HEK293 (cell line): ENCODE data around the gene KMT2D.

Experiments
- CTCF ChIA-PET: fragments of 350-600 bp; formaldehyde crosslinking; extraction: SDS; loops from one replicate; lab custom pipeline; 2021; ENCODE audit warnings: antibody characterized with exemption; lab: Yijun Ruan, JAX
- POLR2A ChIA-PET: fragments of 300-600 bp; formaldehyde crosslinking; extraction: SDS; loops from one replicate; lab custom pipeline; 2020; ENCODE audit warnings: antibody characterized with exemption, inconsistent platforms; lab: Yijun Ruan, JAX
- H3K27ac ChIP-seq: fragments of 200-500 bp; sonication (Bioruptor generic); 2 replicates; pipeline ENCODE4 v1.5.1; 2014; ENCODE audit warnings: low read depth, low read length, control low read depth, inconsistent platforms; ENCODE audit errors: extremely low read depth
- H3K36me3 ChIP-seq, 2 experiments: fragments of 200-500 bp in 1 of 2; sonication (Bioruptor generic) in 1 of 2; 1 replicate in 1 of 2; 2 replicates in 1 of 2; pipeline ENCODE4 v1.5.1; 2014 to 2017; ENCODE audit warnings: inconsistent platforms in 2 of 2, low read length in 2 of 2; ENCODE audit not compliant: control insufficient read depth in 2 of 2, insufficient read depth in 1 of 2
- H3K4me1 ChIP-seq: fragments of 200-500 bp; sonication (Bioruptor generic); 2 replicates; pipeline ENCODE4 v1.5.1; 2014; ENCODE audit warnings: mild to moderate bottlenecking, low read length, inconsistent platforms; ENCODE audit not compliant: control insufficient read depth, insufficient read depth
- H3K4me3 ChIP-seq: 2 replicates; pipeline ENCODE4 v1.5.1; 2011; ENCODE audit warnings: low read depth, mild to moderate bottlenecking, control low read depth, low read length, moderate library complexity
- H3K9me3 ChIP-seq: fragments of 200-500 bp; sonication (Bioruptor generic); 2 replicates; pipeline ENCODE4 v1.5.1; 2014; ENCODE audit warnings: low read depth, low read length, inconsistent platforms; ENCODE audit not compliant: control insufficient read depth, insufficient read depth
- KLF7 ChIP-seq: fragments of 450-650 bp; formaldehyde crosslinking; IDR thresholded peaks from 2 replicates; pipeline ENCODE4 v1.5.1; 2016; ENCODE audit warnings: missing biosample characterization, missing genetic modification characterization, borderline replicate concordance
- SP7 ChIP-seq: fragments of 450-650 bp; formaldehyde crosslinking; IDR thresholded peaks from 2 replicates; pipeline ENCODE4 v1.5.1; 2016; ENCODE audit warnings: missing biosample characterization, missing genetic modification characterization
- ZBTB1 ChIP-seq: fragments of 450-650 bp; formaldehyde crosslinking; IDR thresholded peaks from 2 replicates; pipeline ENCODE4 v1.5.1; 2016; ENCODE audit warnings: missing biosample characterization, missing genetic modification characterization
- ZFHX2 ChIP-seq: fragments of 450-650 bp; formaldehyde crosslinking; conservative IDR thresholded peaks from 2 replicates; pipeline ENCODE4 v1.5.1; 2016; ENCODE audit warnings: missing biosample characterization, missing genetic modification characterization
- ZNF169 ChIP-seq: fragments of 450-650 bp; formaldehyde crosslinking; IDR thresholded peaks from 2 replicates; pipeline ENCODE4 v1.5.1; 2016; ENCODE audit warnings: missing biosample characterization, missing genetic modification characterization
- ZNF274 ChIP-seq, 2 experiments: fragments of 200-500 bp in 1 of 2; fragments of 450-650 bp in 1 of 2; sonication (Bioruptor generic) in 1 of 2; formaldehyde crosslinking in 1 of 2; IDR thresholded peaks; 2 replicates each; pipeline versions ENCODE4 v1.5.1 to v1.6.1; 2014 to 2016; ENCODE audit warnings: borderline replicate concordance in 1 of 2, inconsistent platforms in 1 of 2, low read length in 1 of 2, missing biosample characterization in 1 of 2, missing genetic modification characterization in 1 of 2
- ZNF394 ChIP-seq: fragments of 450-650 bp; formaldehyde crosslinking; IDR thresholded peaks from 2 replicates; pipeline ENCODE4 v1.5.1; 2016; ENCODE audit warnings: missing biosample characterization, missing genetic modification characterization, mild to moderate bottlenecking, moderate library complexity, borderline replicate concordance
- ZNF416 ChIP-seq: fragments of 450-650 bp; formaldehyde crosslinking; IDR thresholded peaks from 2 replicates; pipeline ENCODE4 v1.5.1; 2016; ENCODE audit warnings: missing biosample characterization, missing genetic modification characterization
- ZNF560 ChIP-seq: fragments of 450-650 bp; formaldehyde crosslinking; IDR thresholded peaks from 2 replicates; pipeline ENCODE4 v1.5.1; 2017; ENCODE audit warnings: missing biosample characterization, missing genetic modification characterization, borderline replicate concordance
- ZNF596 ChIP-seq: fragments of 450-650 bp; IDR thresholded peaks from 2 replicates; pipeline ENCODE4 v1.5.0; 2018; ENCODE audit warnings: missing biosample characterization, mild to moderate bottlenecking, missing genetic modification characterization, moderate library complexity
- ZNF664 ChIP-seq: fragments of 450-650 bp; formaldehyde crosslinking; IDR thresholded peaks from 2 replicates; pipeline ENCODE4 v1.5.1; 2016; ENCODE audit warnings: missing biosample characterization, missing genetic modification characterization
- ZNF830 ChIP-seq: fragments of 450-650 bp; IDR thresholded peaks from 2 replicates; pipeline ENCODE4 v1.5.0; 2018; ENCODE audit warnings: missing biosample characterization, missing genetic modification characterization, low read depth, mild to moderate bottlenecking, moderate library complexity
- TF ChIP-seq, protein P1 (sequence below): fragments of 450-650 bp; formaldehyde crosslinking; IDR thresholded peaks from 2 replicates; pipeline ENCODE4 v1.5.1; 2017; ENCODE audit warnings: missing biosample characterization, missing genetic modification characterization
- TF ChIP-seq, protein P2 (sequence below): fragments of 450-650 bp; formaldehyde crosslinking; optimal IDR thresholded peaks from 2 replicates; pipeline ENCODE3; 2016; ENCODE audit warnings: missing biosample characterization, mild to moderate bottlenecking, missing genetic modification characterization
- TF ChIP-seq, protein P3 (sequence below): fragments of 450-650 bp; formaldehyde crosslinking; IDR thresholded peaks from 2 replicates; pipeline ENCODE4 v1.5.1; 2017; ENCODE audit warnings: missing biosample characterization, missing genetic modification characterization
- TF ChIP-seq, protein P4 (sequence below): fragments of 450-650 bp; formaldehyde crosslinking; IDR thresholded peaks from 2 replicates; pipeline ENCODE4 v1.5.1; 2016; ENCODE audit warnings: missing biosample characterization, missing genetic modification characterization
- TF ChIP-seq, protein P5 (sequence below): fragments of 450-650 bp; formaldehyde crosslinking; IDR thresholded peaks from 2 replicates; pipeline ENCODE4 v1.5.1; 2016; ENCODE audit warnings: missing biosample characterization, missing genetic modification characterization
- TF ChIP-seq, protein P6 (sequence below): fragments of 450-650 bp; formaldehyde crosslinking; IDR thresholded peaks from 2 replicates; pipeline ENCODE4 v1.5.1; 2016; ENCODE audit warnings: missing biosample characterization, missing genetic modification characterization
- TF ChIP-seq, protein P7 (sequence below): fragments of 450-650 bp; formaldehyde crosslinking; IDR thresholded peaks from 2 replicates; pipeline ENCODE4 v1.5.1; 2017; ENCODE audit warnings: missing biosample characterization, mild to moderate bottlenecking, missing genetic modification characterization, moderate library complexity

KMT2D gene, protein sequence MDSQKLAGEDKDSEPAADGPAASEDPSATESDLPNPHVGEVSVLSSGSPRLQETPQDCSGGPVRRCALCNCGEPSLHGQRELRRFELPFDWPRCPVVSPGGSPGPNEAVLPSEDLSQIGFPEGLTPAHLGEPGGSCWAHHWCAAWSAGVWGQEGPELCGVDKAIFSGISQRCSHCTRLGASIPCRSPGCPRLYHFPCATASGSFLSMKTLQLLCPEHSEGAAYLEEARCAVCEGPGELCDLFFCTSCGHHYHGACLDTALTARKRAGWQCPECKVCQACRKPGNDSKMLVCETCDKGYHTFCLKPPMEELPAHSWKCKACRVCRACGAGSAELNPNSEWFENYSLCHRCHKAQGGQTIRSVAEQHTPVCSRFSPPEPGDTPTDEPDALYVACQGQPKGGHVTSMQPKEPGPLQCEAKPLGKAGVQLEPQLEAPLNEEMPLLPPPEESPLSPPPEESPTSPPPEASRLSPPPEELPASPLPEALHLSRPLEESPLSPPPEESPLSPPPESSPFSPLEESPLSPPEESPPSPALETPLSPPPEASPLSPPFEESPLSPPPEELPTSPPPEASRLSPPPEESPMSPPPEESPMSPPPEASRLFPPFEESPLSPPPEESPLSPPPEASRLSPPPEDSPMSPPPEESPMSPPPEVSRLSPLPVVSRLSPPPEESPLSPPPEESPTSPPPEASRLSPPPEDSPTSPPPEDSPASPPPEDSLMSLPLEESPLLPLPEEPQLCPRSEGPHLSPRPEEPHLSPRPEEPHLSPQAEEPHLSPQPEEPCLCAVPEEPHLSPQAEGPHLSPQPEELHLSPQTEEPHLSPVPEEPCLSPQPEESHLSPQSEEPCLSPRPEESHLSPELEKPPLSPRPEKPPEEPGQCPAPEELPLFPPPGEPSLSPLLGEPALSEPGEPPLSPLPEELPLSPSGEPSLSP (N-terminal part only)

DNA sequence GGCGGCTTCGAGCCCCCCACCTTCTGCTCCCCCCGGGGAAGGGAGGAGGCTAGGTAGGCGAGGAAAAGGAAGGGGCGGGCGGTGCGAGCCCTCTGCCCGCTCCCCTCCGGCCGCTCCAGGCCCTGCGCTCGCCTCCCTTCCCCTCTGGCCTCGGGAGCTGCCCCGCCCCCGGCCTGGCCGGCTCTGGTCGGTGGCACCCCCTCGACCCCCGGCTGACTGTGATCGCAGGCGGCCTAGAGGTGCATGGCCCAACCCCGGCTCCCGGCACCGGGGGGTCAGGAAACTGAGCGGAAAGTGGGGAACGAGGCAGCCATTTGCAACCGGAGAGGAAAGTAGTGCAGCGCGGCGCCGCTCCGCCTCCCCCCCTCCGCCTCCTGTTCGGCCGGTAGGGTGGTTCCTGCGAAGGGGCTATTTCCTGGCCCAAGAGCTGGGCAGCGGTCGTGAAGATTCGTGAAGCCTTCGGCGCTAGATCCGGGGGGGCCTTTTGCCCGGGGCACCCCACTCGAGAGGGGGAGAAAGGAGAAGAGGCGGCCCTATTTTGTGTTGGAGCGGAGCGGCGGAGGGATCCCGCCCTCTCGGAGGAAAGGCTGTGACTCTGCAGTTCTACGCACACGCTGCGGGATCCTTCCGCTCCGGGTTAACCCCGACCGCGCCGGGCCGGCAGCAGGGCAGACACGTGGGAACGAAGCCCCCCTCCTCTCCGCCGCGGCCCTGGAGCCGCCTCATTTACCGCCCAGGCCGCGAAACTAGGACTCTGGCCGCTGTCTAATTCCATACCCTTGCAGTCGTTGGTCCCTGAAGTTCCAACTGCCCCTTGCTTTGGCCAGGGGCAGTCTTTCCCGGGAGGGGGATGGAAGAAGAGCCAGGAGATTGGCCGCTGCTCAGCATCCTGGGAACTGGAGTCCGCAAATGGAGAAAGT is at the start of gene KMT2D:
TSS of gene KMT2D (minus strand) at position 558 of the 920 bp plus-strand sequence. CDS start 5,470 bp downstream, outside the sequence.
- CTCF ChIA-PET = interaction anchor here (0.7 to 1.6 kb wide), 2 partner anchors 12 to 38 kb away, joined by 3 read pairs; no protein-coding TSS in a partner anchor
- peaks cover 11% of the 10 kb centered on the region for H3K4me1 ChIP-seq
- peaks cover 0 to 4% of the 10 kb centered on the region in 2 experiments; a peak in 1 of 3 replicates for H3K36me3 ChIP-seq
- peak within 1 kb of the TSS; percentile 93 for H3K27ac ChIP-seq
- peak within 1 kb of the TSS; percentile 95 for H3K4me3 ChIP-seq
- POLR2A ChIA-PET = interaction anchor here (1.1 to 3.6 kb wide), 4 partner anchors 9 to 128 kb away, joined by 4 to 26 read pairs (median 6); partner anchors contain the start of genes RHEBL1 and TUBA1B
- H3K9me3 ChIP-seq = no peaks in the 10 kb centered on the region
- TF ChIP-seq, protein P1, sequence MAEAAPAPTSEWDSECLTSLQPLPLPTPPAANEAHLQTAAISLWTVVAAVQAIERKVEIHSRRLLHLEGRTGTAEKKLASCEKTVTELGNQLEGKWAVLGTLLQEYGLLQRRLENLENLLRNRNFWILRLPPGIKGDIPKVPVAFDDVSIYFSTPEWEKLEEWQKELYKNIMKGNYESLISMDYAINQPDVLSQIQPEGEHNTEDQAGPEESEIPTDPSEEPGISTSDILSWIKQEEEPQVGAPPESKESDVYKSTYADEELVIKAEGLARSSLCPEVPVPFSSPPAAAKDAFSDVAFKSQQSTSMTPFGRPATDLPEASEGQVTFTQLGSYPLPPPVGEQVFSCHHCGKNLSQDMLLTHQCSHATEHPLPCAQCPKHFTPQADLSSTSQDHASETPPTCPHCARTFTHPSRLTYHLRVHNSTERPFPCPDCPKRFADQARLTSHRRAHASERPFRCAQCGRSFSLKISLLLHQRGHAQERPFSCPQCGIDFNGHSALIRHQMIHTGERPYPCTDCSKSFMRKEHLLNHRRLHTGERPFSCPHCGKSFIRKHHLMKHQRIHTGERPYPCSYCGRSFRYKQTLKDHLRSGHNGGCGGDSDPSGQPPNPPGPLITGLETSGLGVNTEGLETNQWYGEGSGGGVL (tag by site-specific recombination) = peak; percentile 74
- TF ChIP-seq SP7 (tag by site-specific recombination) = peak; percentile 98
- peak; percentile 86 for TF ChIP-seq ZNF394 (tag by site-specific recombination)
- TF ChIP-seq ZNF596 (tag by site-specific recombination) = peak; percentile 68; the same call in 1 of the 2 replicates
- TF ChIP-seq, protein P2, sequence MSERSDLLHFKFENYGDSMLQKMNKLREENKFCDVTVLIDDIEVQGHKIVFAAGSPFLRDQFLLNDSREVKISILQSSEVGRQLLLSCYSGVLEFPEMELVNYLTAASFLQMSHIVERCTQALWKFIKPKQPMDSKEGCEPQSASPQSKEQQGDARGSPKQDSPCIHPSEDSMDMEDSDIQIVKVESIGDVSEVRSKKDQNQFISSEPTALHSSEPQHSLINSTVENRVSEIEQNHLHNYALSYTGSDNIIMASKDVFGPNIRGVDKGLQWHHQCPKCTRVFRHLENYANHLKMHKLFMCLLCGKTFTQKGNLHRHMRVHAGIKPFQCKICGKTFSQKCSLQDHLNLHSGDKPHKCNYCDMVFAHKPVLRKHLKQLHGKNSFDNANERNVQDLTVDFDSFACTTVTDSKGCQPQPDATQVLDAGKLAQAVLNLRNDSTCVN (tag by site-specific recombination) = peak; percentile 98
- no peak for TF ChIP-seq ZNF560 (tag by site-specific recombination)
- TF ChIP-seq, protein P3, sequence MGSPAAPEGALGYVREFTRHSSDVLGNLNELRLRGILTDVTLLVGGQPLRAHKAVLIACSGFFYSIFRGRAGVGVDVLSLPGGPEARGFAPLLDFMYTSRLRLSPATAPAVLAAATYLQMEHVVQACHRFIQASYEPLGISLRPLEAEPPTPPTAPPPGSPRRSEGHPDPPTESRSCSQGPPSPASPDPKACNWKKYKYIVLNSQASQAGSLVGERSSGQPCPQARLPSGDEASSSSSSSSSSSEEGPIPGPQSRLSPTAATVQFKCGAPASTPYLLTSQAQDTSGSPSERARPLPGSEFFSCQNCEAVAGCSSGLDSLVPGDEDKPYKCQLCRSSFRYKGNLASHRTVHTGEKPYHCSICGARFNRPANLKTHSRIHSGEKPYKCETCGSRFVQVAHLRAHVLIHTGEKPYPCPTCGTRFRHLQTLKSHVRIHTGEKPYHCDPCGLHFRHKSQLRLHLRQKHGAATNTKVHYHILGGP (tag by site-specific recombination) = no peak
- TF ChIP-seq, protein P4, sequence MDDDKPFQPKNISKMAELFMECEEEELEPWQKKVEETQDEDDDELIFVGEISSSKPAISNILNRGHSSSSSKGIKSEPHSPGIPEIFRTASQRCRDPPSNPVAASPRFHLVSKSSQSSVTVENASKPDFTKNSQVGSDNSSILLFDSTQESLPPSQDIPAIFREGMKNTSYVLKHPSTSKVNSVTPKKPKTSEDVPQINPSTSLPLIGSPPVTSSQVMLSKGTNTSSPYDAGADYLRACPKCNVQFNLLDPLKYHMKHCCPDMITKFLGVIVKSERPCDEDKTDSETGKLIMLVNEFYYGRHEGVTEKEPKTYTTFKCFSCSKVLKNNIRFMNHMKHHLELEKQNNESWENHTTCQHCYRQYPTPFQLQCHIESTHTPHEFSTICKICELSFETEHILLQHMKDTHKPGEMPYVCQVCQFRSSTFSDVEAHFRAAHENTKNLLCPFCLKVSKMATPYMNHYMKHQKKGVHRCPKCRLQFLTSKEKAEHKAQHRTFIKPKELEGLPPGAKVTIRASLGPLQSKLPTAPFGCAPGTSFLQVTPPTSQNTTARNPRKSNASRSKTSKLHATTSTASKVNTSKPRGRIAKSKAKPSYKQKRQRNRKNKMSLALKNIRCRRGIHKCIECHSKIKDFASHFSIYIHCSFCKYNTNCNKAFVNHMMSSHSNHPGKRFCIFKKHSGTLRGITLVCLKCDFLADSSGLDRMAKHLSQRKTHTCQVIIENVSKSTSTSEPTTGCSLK = no peak
- TF ChIP-seq ZNF664 = peak; percentile 79
- TF ChIP-seq ZNF416 (tag by site-specific recombination) = no peak; the same call in 1 of the 2 replicates
- TF ChIP-seq ZBTB1 (tag by site-specific recombination) = peak; percentile 75
- peak; percentile 89 for TF ChIP-seq ZFHX2 (tag by site-specific recombination)
- TF ChIP-seq, protein P5, sequence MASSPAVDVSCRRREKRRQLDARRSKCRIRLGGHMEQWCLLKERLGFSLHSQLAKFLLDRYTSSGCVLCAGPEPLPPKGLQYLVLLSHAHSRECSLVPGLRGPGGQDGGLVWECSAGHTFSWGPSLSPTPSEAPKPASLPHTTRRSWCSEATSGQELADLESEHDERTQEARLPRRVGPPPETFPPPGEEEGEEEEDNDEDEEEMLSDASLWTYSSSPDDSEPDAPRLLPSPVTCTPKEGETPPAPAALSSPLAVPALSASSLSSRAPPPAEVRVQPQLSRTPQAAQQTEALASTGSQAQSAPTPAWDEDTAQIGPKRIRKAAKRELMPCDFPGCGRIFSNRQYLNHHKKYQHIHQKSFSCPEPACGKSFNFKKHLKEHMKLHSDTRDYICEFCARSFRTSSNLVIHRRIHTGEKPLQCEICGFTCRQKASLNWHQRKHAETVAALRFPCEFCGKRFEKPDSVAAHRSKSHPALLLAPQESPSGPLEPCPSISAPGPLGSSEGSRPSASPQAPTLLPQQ (tag by site-specific recombination) = peak; percentile 95
- TF ChIP-seq, protein P6, sequence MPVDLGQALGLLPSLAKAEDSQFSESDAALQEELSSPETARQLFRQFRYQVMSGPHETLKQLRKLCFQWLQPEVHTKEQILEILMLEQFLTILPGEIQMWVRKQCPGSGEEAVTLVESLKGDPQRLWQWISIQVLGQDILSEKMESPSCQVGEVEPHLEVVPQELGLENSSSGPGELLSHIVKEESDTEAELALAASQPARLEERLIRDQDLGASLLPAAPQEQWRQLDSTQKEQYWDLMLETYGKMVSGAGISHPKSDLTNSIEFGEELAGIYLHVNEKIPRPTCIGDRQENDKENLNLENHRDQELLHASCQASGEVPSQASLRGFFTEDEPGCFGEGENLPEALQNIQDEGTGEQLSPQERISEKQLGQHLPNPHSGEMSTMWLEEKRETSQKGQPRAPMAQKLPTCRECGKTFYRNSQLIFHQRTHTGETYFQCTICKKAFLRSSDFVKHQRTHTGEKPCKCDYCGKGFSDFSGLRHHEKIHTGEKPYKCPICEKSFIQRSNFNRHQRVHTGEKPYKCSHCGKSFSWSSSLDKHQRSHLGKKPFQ (tag by site-specific recombination) = peak; percentile 82; the same call in 1 of the 2 replicates
- TF ChIP-seq ZNF830 (tag by site-specific recombination) = no peak
- TF ChIP-seq, protein P7, sequence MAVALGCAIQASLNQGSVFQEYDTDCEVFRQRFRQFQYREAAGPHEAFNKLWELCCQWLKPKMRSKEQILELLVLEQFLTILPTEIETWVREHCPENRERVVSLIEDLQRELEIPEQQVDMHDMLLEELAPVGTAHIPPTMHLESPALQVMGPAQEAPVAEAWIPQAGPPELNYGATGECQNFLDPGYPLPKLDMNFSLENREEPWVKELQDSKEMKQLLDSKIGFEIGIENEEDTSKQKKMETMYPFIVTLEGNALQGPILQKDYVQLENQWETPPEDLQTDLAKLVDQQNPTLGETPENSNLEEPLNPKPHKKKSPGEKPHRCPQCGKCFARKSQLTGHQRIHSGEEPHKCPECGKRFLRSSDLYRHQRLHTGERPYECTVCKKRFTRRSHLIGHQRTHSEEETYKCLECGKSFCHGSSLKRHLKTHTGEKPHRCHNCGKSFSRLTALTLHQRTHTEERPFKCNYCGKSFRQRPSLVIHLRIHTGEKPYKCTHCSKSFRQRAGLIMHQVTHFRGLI = peak; percentile 70; the same call in 1 of the 2 replicates
- TF ChIP-seq ZNF169 (tag by site-specific recombination) = peak; percentile 73; the same call in 1 of the 2 replicates
- peak; percentile 98 for TF ChIP-seq KLF7 (tag by site-specific recombination)
- TF ChIP-seq ZNF274 (IDR thresholded peaks at IDR 0.05; ENCODE audit: low read length) = no peak
- no peak for TF ChIP-seq ZNF274 (tag by site-specific recombination; IDR thresholded peaks at IDR 0.05; ENCODE audit: borderline replicate concordance)
